Neural cell (in vitro differentiated cells): Measurements from ENCODE around the gene AP3S1. TPM values are rescaled to one million over a fixed set of nuclear protein-coding genes. Genes with fewer than 3 reads are reported as not detected.

Experiments
- H2AFZ ChIP-seq: fragments of 200-600, 300-800 bp; sonication (generic), shearing (Covaris generic); 2 replicates; pipeline ENCODE4 v1.6.0; 2014; ENCODE audit warnings: low read depth, mild to moderate bottlenecking, antibody characterized with exemption, low read length, moderate library complexity
- H3F3A ChIP-seq: fragments of 200-600 bp; shearing (Covaris generic); 2 replicates; pipeline ENCODE4 v1.6.1; 2016; ENCODE audit warnings: mild to moderate bottlenecking, moderate library complexity, mixed read lengths, antibody characterized with exemption, low read length; ENCODE audit not compliant: insufficient read depth, poor library complexity, severe bottlenecking
- H3K27ac ChIP-seq: fragments of 200-600, 300-800 bp; sonication (generic), shearing (Covaris generic); 2 replicates; pipeline ENCODE4 v1.5.1; 2014; ENCODE audit warnings: mild to moderate bottlenecking, low read length, moderate library complexity
- H3K27me3 ChIP-seq: fragments of 300-800, 200-600 bp; sonication (generic), shearing (Covaris generic); 2 replicates; pipeline ENCODE4 v1.6.0; 2014; ENCODE audit warnings: mild to moderate bottlenecking, low read depth, low read length, moderate library complexity; ENCODE audit not compliant: insufficient read depth
- H3K36me3 ChIP-seq: fragments of 300-800, 200-600 bp; sonication (generic), shearing (Covaris generic); 2 replicates; pipeline ENCODE4 v1.5.1; 2014; ENCODE audit warnings: mild to moderate bottlenecking, antibody characterized with exemption, low read length, moderate library complexity; ENCODE audit not compliant: insufficient read depth
- H3K4me2 ChIP-seq: fragments of 300-800, 200-600 bp; sonication (generic), shearing (Covaris generic); 2 replicates; pipeline ENCODE4 v1.6.0; 2014; ENCODE audit warnings: mild to moderate bottlenecking, low read length
- H3K4me3 ChIP-seq: fragments of 300-800, 200-600 bp; sonication (generic), shearing (Covaris generic); 2 replicates; pipeline ENCODE4 v1.5.1; 2014; ENCODE audit warnings: mild to moderate bottlenecking, low read length, moderate library complexity
- H3K79me2 ChIP-seq: fragments of 200-600 bp; shearing (Covaris generic); replicated peaks from 2 replicates; pipeline ENCODE4 v1.6.0; 2014; ENCODE audit warnings: mild to moderate bottlenecking, low read length, moderate library complexity; ENCODE audit not compliant: insufficient read depth
- H3K9ac ChIP-seq: fragments of 300-800, 200-600 bp; sonication (generic), shearing (Covaris generic); 2 replicates; pipeline ENCODE4 v1.6.1; 2016; ENCODE audit warnings: mild to moderate bottlenecking, low read length, mixed read lengths
- H3K9me2 ChIP-seq: fragments of 200-600 bp; shearing (Covaris generic); 2 replicates; pipeline ENCODE4 v1.6.1; 2016; ENCODE audit warnings: mild to moderate bottlenecking, low read length, mixed read lengths; ENCODE audit not compliant: insufficient read depth
- H3K9me3 ChIP-seq: fragments of 200-600, 300-800 bp; sonication (generic), shearing (Covaris generic); 2 replicates; pipeline ENCODE4 v1.6.1; 2016; ENCODE audit warnings: mild to moderate bottlenecking, mixed run types, low read length, moderate library complexity, mixed read lengths
- H4K20me1 ChIP-seq: fragments of 200-600 bp; shearing (Covaris generic); 2 replicates; pipeline ENCODE4 v1.6.1; 2016; ENCODE audit warnings: mild to moderate bottlenecking, mixed run types; ENCODE audit not compliant: insufficient read depth
- CTCF ChIP-seq: fragments of 450-650 bp; IDR thresholded peaks from 2 replicates; pipeline ENCODE4 v1.5.1; 2014; ENCODE audit warnings: antibody characterized with exemption, mild to moderate bottlenecking, moderate library complexity; ENCODE audit not compliant: poor library complexity, severe bottlenecking
- EP300 ChIP-seq: fragments of 450-650 bp; conservative IDR thresholded peaks from 2 replicates; pipeline ENCODE4 v1.6.1; 2014; ENCODE audit warnings: antibody characterized with exemption, mild to moderate bottlenecking, moderate library complexity; ENCODE audit not compliant: poor library complexity, severe bottlenecking
- EZH2 ChIP-seq: fragments of 200-600, 300-800 bp; shearing (Covaris generic), sonication (generic); IDR thresholded peaks from 2 replicates; pipeline ENCODE4 v1.6.1; 2014; ENCODE audit warnings: antibody characterized with exemption, low read length, borderline replicate concordance, mild to moderate bottlenecking; ENCODE audit not compliant: insufficient read depth, poor library complexity, severe bottlenecking
- POLR2AphosphoS5 ChIP-seq: IDR thresholded peaks from 2 replicates; pipeline ENCODE4 v1.6.1; 2012
- RAD21 ChIP-seq: fragments of 450-650 bp; conservative IDR thresholded peaks from 2 replicates; pipeline ENCODE4 v1.6.1; 2014; ENCODE audit warnings: antibody characterized with exemption, mild to moderate bottlenecking, moderate library complexity
- REST ChIP-seq: IDR thresholded peaks from 2 replicates; pipeline ENCODE4 v1.6.1; 2012; ENCODE audit warnings: borderline replicate concordance
- SMC3 ChIP-seq: fragments of 450-650 bp; conservative IDR thresholded peaks from 2 replicates; pipeline ENCODE4 v1.6.1; 2014; ENCODE audit warnings: antibody characterized with exemption, mild to moderate bottlenecking, moderate library complexity; ENCODE audit not compliant: poor library complexity
- TAF1 ChIP-seq: IDR thresholded peaks from 2 replicates; pipeline ENCODE4 v1.6.1; 2012; ENCODE audit warnings: low read depth
- polyA plus RNA-seq: library from polyadenylated mRNA; depleted of rRNA; stranded (reverse); fragments of >200 nt; gene quantifications from 2 replicates; pipeline ENCODE4 v1.2.3, GENCODE V29; 2014

Gene AP3S1
- polyA plus RNA-seq, 1 donor from 2014 or later, result 207 TPM

DNA sequence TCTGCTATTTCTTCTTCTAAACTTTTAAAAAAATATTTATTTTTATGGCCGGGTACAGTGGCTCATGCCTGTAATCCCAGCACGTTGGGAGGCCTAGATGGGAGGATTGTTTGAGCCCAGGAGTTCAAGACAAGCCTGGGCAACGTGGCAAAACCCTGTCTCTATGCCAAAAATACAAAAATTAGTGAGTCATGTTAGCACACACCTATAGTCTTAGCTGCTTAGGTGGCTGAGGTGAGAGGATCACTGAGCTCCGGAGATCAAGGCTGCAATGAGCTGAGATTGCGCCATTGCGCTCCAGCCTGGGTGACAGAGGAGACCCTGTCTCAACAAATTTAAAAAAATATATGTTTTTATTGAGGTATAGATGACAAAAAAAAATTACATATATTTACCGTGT is 5.6 kb downstream of the AP3S1 start:
- TF ChIP-seq TAF1 (no peak), CTCF (no peak), SMC3 (no peak), RAD21 (no peak), EP300 (no peak)
- Histone ChIP-seq H3K79me2 (peaks cover 68% of the 10 kb centered on the region), H3K27me3 (no peaks in the 10 kb centered on the region), H3K9me2 (no peaks in the 10 kb centered on the region), H2AFZ (no peak overlapping the region), H3K4me2 (no peak overlapping the region), H3K9me3 (no peaks in the 10 kb centered on the region), H3K27ac (no peak overlapping the region), H3K36me3 (no peaks in the 10 kb centered on the region), H3F3A (no peaks in the 10 kb centered on the region), H4K20me1 (no peaks in the 10 kb centered on the region), H3K4me3 (no peak overlapping the region), H3K9ac (no peak overlapping the region)

DNA sequence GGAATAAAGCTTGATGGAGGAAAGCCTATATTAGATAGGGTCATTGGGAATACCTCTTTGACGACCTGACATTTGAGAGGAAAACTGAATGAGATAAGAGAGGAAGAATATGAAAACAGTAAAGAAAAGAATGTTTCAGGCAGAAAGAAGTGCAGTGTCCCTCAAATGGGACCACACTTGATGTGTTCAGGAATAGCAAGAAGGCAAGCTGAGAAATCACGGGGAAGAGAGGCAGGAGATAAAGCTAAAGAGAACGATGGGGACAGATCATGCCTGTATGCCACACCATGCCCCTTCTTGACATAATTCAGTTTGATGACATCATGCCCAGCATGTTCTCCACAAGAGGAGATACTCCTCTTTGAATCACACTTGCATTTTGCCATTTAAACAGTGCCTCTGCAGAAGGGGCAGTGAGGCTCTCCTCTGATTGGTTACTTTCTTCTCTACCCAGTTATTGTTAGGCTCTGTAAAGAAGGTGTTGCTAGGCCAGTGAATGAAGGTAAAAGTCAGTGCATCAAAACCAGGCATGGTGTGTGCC is 7.6 kb downstream of the AP3S1 start:
- no peak overlapping the region for H2AFZ ChIP-seq
- H3K9ac ChIP-seq, result no peak overlapping the region
- no peaks in the 10 kb centered on the region for H3K27me3 ChIP-seq
- no peaks in the 10 kb centered on the region for H3F3A ChIP-seq
- H3K27ac ChIP-seq, result peak overlapping the region; percentile 62
- H3K9me3 ChIP-seq, result peaks cover 3% of the 10 kb centered on the region
- peak overlapping the region; percentile 34 for H3K4me3 ChIP-seq
- H3K36me3 ChIP-seq, result no peaks in the 10 kb centered on the region
- TF ChIP-seq TAF1 (no peak), CTCF (no peak), SMC3 (no peak), EP300 (no peak)
- H3K9me2 ChIP-seq, result no peaks in the 10 kb centered on the region
- H3K79me2 ChIP-seq, result peaks cover 70% of the 10 kb centered on the region
- no peak overlapping the region for H3K4me2 ChIP-seq
- no peaks in the 10 kb centered on the region for H4K20me1 ChIP-seq

GRCh38 chr5:115850744-115851416 is 9.1 kb downstream of the AP3S1 start:
- Histone ChIP-seq H3K79me2 (peaks cover 62% of the 10 kb centered on the region), H3K4me3 (no peak overlapping the region)

More at GRCh38 chr5:115850744-115851416, 9.1 kb downstream of the AP3S1 start:
- Histone ChIP-seq H3K9me3 (peaks cover 3% of the 10 kb centered on the region), H3K9me2 (no peaks in the 10 kb centered on the region), H3F3A (no peaks in the 10 kb centered on the region), H3K27ac (peak overlapping the region; percentile 62), H3K36me3 (no peaks in the 10 kb centered on the region), H2AFZ (no peak overlapping the region), H3K27me3 (no peaks in the 10 kb centered on the region), H4K20me1 (no peaks in the 10 kb centered on the region), H3K4me2 (no peak overlapping the region), H3K9ac (no peak overlapping the region)
- TF ChIP-seq POLR2AphosphoS5 (no peak), EZH2 (no peak), REST (no peak), EP300 (no peak), RAD21 (no peak), SMC3 (no peak)
